GM18951 (cell line): Measurements from ENCODE around the gene MYO5B.
"Not testable (repeated sequence)": the region's sequence is repeated elsewhere in the genome, so short reads cannot be mapped to it uniquely, and the experiment has no call there.

Source experiments
- POLR2A ChIP-seq: IDR thresholded peaks from 4 replicates; pipeline ENCODE4 v1.6.1; 2011; ENCODE audit warnings: mild to moderate bottlenecking; ENCODE audit not compliant: insufficient read length, insufficient read depth; ENCODE audit errors: extremely low read depth
- in situ Hi-C: fragments of 300-500 bp; cut with MboI; formaldehyde crosslinking; loops from one replicate; pipeline ENCODE4 v1.12.0; 2022; ENCODE audit warnings: low sequenced_read_pairs, mixed read lengths, inconsistent platforms; ENCODE audit not compliant: unreplicated experiment

Gene MYO5B

DNA sequence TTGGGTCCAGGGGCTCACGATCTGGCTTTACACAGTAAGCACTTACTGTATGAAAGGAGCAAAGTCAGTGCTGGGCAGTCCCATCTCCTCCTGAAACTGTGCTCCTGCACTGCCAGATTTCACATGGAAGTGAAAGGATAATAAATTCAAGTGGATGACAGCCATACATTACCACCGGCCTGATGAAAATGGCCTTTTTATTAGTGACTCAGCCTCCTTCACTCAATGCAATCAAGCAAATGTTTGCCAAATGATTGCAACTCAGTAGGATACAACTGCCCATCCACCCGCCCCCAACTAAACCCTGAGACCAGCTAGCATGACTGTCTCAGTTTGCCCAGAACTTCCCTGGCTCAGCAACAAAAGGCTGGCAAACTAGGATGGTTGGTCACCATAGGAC is 77.1 kb downstream of the MYO5B start:
- TF ChIP-seq POLR2A: no peak
- in situ Hi-C loops: no loop called here

DNA sequence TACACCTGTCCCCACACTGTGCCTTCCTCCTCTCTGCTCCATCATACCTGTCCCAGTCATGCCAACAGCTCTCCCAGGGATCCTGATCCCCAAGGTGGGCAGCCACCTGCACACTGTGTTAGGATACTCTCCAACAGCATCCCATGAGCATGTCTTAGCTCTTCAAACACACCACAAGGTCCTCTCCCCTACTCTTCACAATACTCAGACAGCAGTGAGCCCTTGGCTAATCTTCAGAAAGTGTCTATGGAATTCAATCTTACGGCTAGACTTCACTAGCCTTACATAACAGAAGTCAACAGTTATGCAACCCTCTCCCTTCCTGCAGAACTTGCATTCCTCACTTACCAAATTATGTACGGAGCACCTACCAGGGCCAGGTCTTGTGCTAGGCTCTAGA is 79.9 kb downstream of the MYO5B start:
- in situ Hi-C loops: no loop called here
- no peak for TF ChIP-seq POLR2A

DNA sequence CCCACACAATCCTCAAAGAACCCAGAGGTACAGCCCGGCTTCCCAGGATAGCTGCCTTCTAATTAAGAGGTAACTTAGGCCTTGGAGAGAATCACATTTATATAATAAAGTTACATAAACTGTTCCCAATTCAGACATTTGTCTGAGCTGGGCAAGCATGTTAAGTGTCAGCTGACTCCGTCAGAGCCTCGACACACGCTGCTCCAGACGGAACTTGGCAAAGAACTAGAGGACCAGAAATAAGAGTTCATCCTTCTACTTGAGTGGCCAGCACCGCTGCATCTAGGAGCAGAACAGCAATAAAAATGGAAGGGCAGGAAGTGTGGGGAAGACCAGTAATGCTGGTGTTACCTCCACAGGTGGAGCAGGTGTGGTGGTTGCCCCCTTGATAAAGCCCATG is 80.5 kb downstream of the MYO5B start:
- no peak for TF ChIP-seq POLR2A
- in situ Hi-C loops: no loop called here

DNA sequence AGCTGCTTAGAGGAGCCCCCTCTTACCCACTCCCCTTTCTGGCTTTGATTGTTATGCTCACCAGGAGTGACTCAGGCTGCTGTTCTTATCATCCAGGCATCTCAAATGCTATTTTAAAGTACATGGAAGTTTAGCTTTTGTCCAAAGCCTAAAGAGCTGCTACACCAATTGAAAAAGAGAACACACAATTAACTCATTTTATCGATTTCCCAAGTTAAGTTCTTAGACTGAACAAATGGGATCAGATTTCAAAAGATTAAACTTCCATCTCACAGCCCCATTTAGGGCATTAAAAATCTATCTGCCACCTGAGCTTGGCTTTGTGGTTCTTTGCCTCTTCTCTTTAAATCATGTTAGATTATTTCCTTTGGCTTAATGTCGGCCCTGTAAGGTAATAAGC is 81.2 kb downstream of the MYO5B start:
- in situ Hi-C loops: no loop called here
- no peak for TF ChIP-seq POLR2A

DNA sequence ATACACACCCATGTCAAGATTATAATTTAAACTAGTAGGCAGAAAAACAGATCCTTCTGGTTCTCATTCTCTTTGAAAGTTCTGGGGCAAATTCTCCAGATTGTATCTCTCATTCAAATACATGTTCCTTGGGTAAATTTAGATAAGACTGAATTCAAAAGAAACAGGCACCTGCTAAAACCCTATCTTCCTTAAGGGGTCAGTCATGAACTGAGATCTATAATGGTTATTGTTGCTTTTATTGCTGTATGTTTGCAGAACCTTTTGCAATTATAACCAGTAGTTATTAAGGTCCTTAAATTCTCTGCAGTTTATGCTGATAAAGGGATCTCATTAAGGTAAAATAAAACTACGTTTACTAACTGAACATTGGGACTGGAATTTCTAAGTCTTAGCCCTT is 83.5 kb downstream of the MYO5B start:
- in situ Hi-C loops: no loop called here
- no peak for TF ChIP-seq POLR2A

DNA sequence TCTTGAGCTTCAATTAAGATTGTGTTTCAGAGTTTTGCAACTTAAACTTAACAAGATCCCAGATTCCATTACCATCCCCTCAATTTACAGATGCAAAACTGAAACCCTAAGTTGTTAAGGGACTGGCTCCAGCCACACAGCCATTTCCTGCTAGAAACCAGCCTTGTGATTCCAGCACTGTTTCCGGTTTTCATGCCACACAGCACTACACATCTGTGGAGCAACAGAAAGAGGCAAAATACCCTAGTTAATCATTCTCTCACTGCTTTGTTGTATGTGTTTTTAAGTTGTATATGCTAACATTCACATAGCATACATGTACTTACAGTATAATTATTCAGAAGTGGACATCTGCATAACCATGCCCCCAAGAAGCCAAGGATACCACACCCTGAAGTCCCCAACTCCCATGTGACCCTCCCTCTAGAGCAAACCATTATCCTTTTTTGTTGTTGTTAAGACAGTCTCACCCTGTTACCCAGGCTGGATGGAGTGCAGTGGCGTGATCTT is 87.4 kb downstream of the MYO5B start:
- no peak for TF ChIP-seq POLR2A
- in situ Hi-C loops: no loop called here

DNA sequence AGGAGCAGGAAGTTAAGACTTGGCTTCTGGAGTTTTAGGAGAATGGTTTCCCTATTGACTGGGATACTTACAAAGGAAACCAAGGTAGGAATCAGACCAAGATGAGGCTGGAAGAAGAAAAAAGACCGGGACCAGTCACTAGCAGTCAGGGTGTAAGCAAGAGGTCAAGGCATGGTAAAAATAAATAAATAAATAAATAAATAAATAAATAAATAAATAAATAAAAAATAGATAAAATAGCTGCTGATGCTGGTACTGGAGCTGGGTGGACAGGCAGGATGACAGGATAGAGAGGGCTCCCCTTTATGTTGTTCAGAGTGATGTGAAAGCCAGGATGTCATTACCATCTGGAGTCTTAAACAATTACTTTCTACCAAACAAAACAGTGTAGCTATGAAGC is 89.9 kb downstream of the MYO5B start:
- in situ Hi-C loops: no loop called here
- TF ChIP-seq POLR2A: no peak

DNA sequence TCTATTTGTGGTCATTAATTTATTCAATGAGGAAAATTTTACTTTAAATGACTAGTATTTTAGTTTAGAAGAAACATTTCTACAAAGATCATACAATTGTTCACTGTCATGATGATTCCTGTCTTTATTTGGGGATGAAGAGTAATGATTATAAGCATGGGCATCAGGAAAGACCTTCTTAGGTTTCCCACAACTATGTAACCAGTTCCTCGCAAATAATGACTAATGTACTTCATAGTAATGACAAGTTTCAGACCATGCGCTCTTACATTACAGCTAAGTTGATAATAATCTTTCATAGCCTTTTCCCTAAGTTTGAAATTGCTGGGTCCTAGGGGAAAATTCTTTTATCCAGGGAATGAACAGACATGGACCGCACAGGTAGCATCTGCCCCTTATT is 90.5 kb downstream of the MYO5B start:
- in situ Hi-C loops: no loop called here

DNA sequence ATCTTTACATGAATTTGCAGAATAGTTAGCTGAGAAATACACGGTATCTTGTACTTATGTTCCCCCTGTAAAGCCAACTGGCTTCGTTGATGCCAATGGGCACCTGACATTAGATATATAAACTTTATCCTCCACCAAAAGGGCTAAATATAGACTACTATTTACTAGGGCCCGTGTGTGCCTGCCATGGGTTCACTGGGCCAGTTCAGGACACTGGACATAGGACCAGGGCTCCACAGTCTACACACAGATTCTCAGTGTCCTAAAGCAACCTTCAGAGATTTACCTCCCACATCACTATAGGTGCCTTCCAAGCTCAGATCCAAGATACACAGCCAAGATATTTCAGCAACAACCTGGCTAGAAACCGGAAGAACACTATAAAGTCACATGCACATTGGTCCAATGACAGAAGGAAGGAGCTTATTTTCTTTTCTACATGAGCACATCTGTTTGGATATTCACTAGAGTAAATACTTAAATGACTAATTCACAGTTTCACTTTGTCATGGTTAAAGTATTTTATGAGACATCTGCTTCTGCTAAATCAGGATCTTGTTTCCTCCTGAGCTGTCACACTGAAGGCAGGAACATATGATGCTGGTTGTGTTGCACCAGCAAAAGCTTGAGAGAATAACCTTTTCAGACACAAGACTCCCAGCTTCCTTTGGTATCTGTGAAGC is 95.1 kb downstream of the MYO5B start:
- in situ Hi-C loops: no loop called here
- no peak for TF ChIP-seq POLR2A

More for the DNA sequence above, 90.5 kb downstream of the MYO5B start:
- no peak for TF ChIP-seq POLR2A

DNA sequence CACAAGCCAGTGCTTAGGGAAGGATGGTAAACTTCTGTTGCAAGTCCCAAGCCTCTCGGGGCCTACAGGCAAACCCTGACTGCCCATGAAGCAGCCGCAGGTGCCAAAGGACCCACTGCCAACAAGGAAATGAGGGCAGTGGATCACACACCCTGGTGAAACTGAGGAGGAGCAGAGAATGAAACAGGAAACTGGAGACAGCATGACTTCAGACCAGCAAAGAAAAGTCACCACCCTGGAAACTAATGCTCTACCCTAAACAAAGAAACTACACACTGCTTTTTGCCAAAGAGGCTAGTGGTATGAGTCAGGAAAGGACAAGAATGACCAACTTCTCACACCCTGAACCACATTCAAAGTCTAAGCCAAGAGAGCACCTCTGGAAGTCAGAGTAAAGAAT is 97.2 kb downstream of the MYO5B start:
- in situ Hi-C loops: no loop called here
- no peak for TF ChIP-seq POLR2A

DNA sequence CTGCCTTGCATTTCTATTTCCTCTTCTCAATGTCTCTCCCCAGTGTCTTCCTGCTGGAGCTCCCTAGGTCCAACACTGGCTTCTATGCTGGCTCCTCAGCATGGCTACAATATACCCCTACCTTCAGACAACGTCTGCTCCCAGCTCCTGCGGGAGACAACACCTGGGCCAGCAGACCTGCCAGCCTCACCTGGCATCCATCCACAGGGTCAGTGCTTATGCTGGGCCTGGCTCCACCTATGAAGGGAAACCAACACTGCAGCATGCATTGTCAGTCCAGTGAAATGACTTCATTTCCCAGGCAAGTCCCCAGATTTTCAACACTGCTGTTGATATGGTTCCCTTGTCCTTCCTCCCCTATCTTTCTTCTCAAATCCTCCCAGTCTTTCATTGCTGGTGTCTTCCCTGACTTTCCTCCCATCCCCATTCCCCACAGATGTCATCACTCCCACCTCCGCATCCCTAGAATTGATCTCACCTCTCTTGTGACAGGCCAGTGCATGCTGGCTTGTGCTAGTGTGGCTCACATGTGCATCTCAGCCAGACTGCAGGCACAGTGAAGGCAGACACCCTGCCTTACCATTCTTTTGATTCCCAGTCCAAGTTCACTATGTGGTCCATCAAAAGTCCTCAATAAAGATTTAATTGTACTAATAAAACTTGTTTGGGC is 98.0 kb downstream of the MYO5B start:
- no peak for TF ChIP-seq POLR2A
- in situ Hi-C loops: no loop called here

DNA sequence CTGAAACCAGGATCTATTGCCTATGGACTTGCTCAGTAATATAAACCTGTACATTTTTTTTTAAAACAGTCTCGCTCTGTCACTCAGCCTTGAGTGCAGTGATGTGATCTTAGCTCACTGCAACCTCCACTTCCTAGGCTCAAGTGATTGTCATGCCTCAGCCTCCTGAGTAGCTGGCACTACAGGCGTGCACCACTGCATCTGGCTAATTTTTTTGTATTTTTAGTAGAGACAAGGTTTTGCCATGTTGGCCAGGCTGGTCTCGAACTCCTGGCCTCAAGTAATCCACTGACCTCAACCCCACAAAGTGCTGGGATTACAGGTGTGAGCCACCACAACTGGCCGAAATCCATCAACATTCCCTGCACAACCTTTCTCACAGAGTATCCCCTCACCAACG is 100.2 kb downstream of the MYO5B start:
- in situ Hi-C loops: not testable (repeated sequence)

DNA sequence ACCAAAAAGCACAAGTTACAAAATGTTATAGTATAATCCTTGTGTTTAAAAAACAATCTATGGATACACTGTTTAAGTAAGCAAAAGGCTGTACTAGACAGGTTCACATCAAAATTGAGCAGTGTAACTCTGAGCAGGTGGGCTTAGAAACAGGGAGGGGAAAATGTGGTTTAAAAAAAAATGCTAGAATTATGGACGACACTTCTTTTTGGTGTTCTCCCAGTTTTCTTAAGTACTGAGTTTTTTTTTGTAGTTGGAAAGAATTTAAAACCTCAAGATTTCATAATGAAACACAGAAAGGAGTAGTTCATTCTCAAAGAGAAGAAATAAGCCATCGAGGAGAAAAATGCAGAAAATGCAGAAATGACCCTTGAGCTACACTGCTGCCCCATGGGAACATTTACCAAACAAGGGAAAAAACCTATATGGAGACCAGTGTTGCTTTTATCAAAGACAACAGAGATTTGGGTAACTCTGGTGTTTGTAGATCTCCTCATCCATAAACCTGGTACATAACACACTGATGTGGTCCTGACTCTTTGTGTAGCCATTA is 100.7 kb downstream of the MYO5B start:
- TF ChIP-seq POLR2A: no peak
- in situ Hi-C loops: no loop called here
